ENCODE results near the gene TMEM138. TPM values are rescaled to one million over a fixed set of nuclear protein-coding genes. Genes with fewer than 3 reads are reported as not detected.
A peak's percentile ranks its signal among the peaks of the same experiment; 100 is the strongest.

The TMEM138 gene
- total RNA-seq, 1 donor from 2014 or later: 22.9 TPM

DNA sequence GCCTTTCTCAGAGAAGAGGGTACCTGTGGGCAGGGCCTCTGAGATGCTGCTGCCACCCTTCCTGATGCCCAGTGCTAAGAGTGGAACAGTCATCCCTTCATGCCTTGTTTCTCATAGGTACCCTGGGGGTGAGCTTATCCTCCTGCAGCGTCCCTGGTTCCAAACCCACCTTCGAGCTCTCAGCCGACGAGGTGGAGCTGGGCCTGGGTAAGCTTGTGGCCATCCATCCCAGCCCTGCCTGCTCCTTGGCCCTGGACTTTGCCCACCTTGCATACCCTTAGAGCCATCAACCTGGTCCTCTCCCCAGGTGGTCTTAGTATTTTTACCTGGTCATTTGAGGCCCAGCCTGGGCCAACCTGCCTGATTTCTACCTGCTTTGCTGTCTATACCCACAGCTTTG is 20.5 kb upstream of the TMEM138 start:
- DNase-seq (ENCODE audit: low read depth): no peak

DNA sequence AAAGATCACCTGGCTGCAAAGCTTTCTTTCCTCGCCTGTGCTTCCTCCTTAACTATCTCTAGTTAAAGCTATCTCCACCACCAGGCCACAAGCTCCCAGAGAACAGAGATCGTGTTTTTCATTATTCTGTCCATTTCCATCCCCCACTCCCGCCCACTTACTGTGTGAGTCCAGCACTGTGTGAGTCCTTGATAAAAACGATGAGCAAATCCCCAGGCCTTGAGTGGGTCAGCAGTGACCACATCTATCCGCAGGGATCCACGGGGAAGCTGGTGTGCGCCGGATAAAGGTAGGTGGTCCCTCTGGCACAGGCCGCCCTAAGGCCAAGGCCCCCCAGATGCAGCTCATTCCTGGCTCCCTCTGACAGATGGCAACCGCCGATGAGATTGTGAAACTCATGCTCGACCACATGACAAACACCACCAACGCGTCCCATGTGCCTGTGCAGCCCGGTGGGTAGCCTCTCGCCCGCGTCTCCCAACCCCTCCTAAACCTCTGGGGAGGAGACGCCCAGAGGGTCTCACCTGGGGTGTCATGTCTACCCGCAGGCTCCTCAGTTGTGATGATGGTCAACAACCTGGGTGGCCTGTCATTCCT is 19.9 kb upstream of the TMEM138 start:
- no peak for DNase-seq (ENCODE audit: low read depth)

- no peak for DNase-seq (ENCODE audit: low read depth)
These were observed 18.1 kb upstream of the TMEM138 start for GRCh38 chr11:61343792-61344745.

- no peak for DNase-seq (ENCODE audit: low read depth)
These were observed 17.0 kb upstream of the TMEM138 start for GRCh38 chr11:61345170-61345610.

DNA sequence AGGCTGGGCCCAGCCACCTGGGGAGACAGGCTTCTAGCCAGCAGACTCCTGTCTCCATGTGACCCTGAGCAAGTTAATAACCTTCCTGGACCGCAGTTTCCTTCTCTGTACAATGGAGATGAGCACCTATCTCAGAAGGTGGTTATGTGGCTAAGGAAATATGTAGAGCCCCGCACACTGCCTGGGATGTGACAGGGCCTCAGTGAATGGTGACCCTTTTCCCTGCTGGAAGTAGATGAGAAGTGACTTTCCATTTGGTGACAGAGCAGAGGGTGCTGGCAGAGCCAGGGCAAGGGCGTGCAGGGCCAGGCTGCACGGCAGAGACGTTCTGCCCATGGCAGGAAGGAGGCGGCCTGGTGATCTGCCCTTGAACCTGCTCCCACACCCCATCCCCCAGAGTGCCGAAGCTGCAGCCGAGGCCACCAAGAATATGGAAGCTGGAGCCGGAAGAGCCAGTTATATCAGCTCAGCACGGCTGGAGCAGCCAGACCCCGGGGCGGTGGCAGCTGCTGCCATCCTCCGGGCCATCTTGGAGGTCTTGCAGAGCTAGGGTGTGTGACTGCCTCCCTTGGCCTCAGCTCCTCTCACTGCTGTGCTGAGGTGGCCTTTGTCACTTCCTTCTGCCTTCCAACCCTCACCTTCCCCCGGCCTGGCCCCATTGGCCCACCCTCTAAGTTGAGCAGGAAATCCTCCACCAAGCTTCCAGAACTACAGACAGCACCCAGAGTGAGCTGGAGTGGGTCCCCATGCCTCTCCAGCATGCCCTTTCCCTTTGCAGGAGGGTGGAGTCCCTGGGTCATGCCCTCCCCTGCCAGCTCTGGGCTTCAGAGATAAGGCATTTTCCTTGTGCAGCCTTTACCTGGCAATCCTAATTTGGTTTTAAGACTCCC is 16.0 kb upstream of the TMEM138 start:
- DNase-seq (ENCODE audit: low read depth): no peak

DNA sequence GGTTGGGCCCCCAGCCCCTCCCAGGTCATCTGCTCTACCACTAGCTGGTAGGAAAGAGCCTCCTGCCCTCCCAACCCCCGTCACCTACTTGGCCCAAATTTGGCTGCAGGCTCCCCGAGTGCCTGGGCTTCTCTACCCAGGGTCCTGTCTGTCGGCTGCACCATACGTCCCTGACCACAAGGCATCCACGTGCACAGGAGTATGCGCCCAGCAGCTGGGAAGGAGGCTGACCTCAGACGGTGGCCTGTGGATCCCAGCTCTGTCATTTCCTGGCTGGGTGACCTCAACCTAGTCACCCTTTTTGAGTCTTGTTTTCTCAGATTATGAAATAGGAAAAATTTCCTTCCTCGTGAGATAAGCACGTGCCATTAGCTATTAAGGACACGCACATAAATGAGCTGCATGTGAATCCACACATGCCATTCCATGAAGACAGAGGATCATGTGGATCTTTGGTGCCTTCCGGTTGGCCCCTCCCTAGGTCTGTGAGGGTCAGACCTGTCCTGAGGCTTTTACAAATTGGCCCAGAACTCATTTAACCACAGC is 14.2 kb upstream of the TMEM138 start:
- DNase-seq (ENCODE audit: low read depth): no peak

DNA sequence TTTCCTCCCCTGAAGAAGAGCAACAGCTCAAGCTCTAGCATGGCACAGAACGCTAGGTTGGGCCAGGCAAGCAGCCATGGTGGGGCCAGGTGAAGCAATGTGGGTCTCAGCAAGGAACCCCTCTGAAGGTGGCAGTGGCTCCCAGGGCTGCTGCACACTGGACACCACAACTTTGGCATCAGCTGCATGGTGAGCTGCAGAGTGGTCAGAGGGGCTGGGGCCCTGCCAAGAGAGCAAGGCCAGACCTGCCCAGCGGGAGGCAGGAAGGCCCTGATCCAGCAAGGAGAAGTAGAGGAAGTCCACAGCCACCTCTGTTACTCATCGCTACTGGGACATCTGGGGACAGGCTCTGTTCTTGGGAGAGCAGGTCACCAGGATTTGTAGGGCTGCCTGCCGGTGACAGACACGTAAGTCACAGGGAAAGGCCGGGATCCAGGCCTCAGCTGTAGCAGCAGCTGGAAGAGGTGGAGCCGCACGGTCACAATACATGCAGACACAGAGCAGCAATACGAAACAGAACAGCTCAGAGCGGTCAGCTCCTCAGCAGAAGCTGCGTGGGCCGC is 12.9 kb upstream of the TMEM138 start:
- DNase-seq (ENCODE audit: low read depth): no peak

DNA sequence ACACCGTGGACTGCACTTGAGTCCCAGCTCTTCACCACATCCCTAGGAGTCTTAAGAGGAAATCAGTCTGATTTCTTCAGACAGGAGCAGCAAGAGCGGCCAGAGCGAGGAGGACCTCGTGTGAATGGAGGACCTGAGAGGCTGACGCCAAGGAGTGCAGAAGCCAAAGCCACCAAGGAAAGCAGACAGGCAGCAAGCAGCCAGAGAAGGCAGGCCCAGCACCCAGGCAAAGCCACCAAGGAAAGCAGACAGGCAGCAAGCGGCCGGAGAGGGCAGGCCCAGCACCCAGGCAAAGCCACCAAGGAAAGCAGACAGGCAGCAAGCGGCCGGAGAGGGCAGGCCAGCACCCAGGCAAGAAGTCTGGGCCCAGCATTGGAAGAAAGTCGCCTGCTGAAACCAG is 12.3 kb upstream of the TMEM138 start:
- DNase-seq (ENCODE audit: low read depth): no peak

DNA sequence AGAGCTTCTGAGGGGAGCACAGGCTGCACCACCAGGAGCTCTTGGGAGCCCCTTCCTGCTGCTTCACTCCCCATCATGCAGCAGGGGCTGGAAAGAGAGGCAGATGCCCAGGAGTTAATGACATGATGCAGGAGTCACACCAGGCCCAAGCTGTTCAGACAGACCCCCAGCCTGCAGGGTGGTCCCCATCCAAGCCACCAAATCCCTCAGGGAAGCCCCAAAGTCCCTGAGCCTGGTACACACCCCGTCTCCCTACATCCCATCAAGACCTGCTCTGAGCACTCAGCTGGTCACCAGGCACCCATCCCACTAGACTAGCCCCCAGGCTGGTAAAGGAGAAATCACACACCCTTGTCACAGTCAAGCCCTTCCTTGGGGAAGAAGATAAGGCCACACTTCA is 11.8 kb upstream of the TMEM138 start:
- no peak for DNase-seq (ENCODE audit: low read depth)

DNA sequence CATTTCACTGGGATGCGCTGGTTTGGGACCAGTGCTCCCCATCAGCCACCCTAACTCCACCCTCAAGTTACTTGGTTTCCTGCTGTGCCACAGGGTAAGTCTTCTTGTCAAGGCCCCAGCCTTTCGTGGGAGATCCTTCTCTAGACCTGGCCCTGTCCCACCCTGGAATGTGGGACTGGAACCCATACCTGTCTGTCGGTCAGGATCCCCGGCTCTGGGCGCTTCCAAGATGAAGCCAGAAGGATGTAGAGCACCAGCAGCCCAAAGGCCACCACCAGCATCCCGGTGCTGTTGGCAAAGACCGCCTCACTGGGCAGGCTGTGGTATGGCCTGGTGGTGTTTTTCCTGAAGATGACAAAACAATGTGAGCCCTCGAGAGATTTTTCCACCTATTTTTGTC is 11.4 kb upstream of the TMEM138 start:
- DNase-seq (ENCODE audit: low read depth): no peak

DNA sequence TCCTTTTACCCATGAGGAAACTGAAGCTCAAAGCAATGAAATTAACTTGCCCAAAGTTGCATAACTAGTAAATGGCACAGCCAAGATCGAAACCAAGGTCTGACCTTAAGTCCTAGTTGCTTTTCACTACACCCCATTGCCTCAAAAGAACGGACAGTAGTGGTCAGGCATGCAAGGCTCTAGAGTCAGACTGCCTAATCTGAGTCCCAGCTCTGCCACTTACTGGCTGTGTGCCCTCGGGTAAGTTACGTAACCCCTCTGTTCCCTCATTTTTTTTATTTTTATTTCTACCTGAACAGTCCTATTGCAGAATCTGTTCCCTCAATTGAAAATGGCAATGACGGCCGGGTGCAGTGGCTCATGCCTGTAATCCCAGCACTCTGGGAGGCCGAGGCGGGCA is 10.1 kb upstream of the TMEM138 start:
- no peak for DNase-seq (ENCODE audit: low read depth)

- DNase-seq (ENCODE audit: low read depth): no peak
These were observed 8.8 kb upstream of the TMEM138 start for GRCh38 chr11:61353131-61354067.

GRCh38 chr11:61354208-61354607 is 8.0 kb upstream of the TMEM138 start:
- no peak for DNase-seq (ENCODE audit: low read depth)

DNA sequence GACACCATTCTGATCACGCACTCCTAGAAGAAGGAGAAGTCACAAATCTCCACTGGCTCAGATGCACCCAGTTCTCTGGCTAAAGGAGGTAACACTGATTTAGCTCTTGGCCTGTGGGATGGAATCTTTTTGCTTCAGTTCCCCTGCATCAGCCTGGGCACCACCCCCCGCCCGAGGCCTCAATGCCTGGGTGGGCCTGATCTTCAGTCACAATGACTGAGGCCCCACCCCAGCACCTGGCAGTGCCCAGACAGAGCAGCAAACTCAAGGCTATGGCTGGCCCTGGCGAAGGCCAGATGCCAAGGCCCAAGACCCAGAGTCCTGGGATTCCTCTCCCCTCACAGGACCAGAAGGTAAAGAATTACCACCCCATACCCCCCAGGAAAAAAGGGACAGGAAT is 5.5 kb upstream of the TMEM138 start:
- DNase-seq (ENCODE audit: low read depth): no peak

GRCh38 chr11:61357233-61357893 is 4.8 kb upstream of the TMEM138 start:
- DNase-seq (ENCODE audit: low read depth): no peak

DNA sequence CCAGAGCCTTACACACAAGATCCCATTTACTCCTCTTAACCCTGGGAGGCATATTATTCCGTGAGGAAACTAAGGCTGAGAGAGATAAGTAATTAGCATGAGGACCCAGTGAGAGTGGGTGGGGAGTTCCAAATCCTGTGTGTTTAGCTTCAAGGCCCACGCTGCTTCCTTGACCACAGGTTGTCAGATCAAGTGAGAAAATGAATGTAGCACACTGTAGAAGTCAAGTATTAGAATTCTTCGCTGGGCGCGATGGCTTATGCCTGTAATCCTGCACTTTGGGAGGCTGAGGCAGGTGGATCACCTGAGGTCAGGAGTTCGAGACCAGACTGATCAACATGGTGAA is 4.3 kb upstream of the TMEM138 start:
- no peak for DNase-seq (ENCODE audit: low read depth)

DNA sequence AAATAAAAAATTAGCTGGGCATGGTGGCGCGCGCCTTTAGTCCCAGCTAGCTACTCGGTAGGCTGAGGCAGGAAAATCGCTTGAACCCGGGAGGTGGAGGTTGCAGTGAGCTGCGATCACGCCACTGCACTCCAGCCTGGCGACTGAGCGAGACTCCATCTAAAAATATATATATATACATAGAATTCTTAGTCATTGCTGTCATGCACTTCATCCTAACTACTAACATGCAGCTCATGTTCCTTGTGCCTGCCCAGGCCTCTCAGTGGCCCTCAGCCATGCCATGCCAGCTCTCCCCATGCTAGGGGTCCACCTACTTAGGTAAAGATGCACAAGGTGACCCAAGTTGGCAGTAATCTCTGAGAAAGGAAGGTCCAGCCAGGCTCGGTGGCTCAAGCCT is 3.6 kb upstream of the TMEM138 start:
- no peak for DNase-seq (ENCODE audit: low read depth)

GRCh38 chr11:61359516-61359915 is 2.7 kb upstream of the TMEM138 start:
- DNase-seq (ENCODE audit: low read depth): no peak

DNA sequence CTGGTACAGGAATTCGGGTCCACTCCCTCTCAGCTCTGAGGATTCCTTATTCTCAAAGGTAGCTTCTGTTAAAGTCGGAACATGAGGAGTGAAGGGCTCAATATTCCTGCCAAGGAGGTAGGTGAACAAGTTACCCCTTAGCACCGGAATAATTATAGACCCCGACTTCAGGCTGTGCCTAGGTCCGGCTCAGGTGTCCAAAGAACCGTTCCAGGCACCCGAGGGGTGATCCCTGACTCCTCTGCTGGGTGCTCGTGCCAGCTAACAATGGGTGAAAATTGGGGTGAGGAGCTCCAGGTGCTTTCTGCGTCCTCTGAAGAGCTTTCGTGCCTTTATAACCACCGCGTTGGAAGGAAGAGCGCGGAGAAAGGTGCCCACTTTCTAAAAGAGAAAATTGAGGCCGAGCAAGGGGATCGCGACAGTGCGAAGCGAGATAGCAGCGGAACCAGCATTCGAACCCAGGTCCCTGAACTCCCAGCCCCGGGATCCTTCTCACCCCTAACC is 885 bp upstream of the TMEM138 start:
- no peak for DNase-seq (ENCODE audit: low read depth)

- peak; percentile 49 for DNase-seq (ENCODE audit: low read depth)
These were observed 335 bp downstream of the TMEM138 start for GRCh38 chr11:61362542-61362875.

Data from renal cortical epithelial cell (primary cell).